H9 (cell line): ENCODE measurements around the gene NDUFA12. TPM values are rescaled to one million over a fixed set of nuclear protein-coding genes. Genes with fewer than 3 reads are reported as not detected.

Experiments
- DNase-seq: peaks from one replicate; pipeline ENCODE4 v3.0.0-alpha.2; 2017
- H2AFZ ChIP-seq: one replicate; pipeline ENCODE4 v1.6.1; 2013; ENCODE audit warnings: mild to moderate bottlenecking, low read length, control low read depth, moderate library complexity
- H2AK5ac ChIP-seq: 2 replicates; pipeline ENCODE4 v1.6.1; 2013; ENCODE audit warnings: low read length, control low read depth, mixed read lengths; ENCODE audit not compliant: insufficient read length
- H2BK120ac ChIP-seq: one replicate; pipeline ENCODE4 v1.6.1; 2013; ENCODE audit warnings: low read depth, mild to moderate bottlenecking, low read length, control low read depth, inconsistent platforms; ENCODE audit not compliant: poor library complexity, severe bottlenecking
- H2BK12ac ChIP-seq: 2 replicates; pipeline ENCODE4 v1.6.1; 2013; ENCODE audit warnings: low read length, control low read depth, mixed read lengths, low read depth; ENCODE audit not compliant: insufficient read length
- H2BK15ac ChIP-seq: 2 replicates; pipeline ENCODE4 v1.6.1; 2013; ENCODE audit warnings: low read depth, low read length, control low read depth
- H2BK20ac ChIP-seq: one replicate; pipeline ENCODE4 v1.6.1; 2013; ENCODE audit warnings: low read depth, mild to moderate bottlenecking, low read length, control low read depth, inconsistent platforms; ENCODE audit not compliant: poor library complexity, severe bottlenecking
- H2BK5ac ChIP-seq: 2 replicates; pipeline ENCODE4 v1.6.1; 2013; ENCODE audit warnings: low read length, control low read depth, mixed read lengths; ENCODE audit not compliant: insufficient read length
- H3K14ac ChIP-seq: 2 replicates; pipeline ENCODE4 v1.6.1; 2013; ENCODE audit warnings: low read length, control low read depth; ENCODE audit not compliant: insufficient read depth
- H3K18ac ChIP-seq: 2 replicates; pipeline ENCODE4 v1.6.1; 2013; ENCODE audit warnings: low read depth, mild to moderate bottlenecking, mixed read lengths, low read length, control low read depth; ENCODE audit not compliant: insufficient read length
- H3K23ac ChIP-seq: 2 replicates; pipeline ENCODE4 v1.6.1; 2013; ENCODE audit warnings: low read length, control low read depth, mixed read lengths, low read depth; ENCODE audit not compliant: insufficient read length
- H3K23me2 ChIP-seq: 2 replicates; pipeline ENCODE4 v1.6.1; 2013; ENCODE audit warnings: low read depth, mild to moderate bottlenecking, mixed read lengths, low read length, control low read depth; ENCODE audit not compliant: insufficient read length, poor library complexity, severe bottlenecking
- H3K27ac ChIP-seq: 2 replicates; pipeline ENCODE4 v1.5.1; 2013; ENCODE audit warnings: low read length, control low read depth, mixed read lengths, low read depth; ENCODE audit not compliant: insufficient read length
- H3K27me3 ChIP-seq: 2 replicates; pipeline ENCODE4 v1.6.1; 2013; ENCODE audit warnings: low read length, control low read depth, inconsistent platforms; ENCODE audit not compliant: insufficient read depth
- H3K4ac ChIP-seq: 2 replicates; pipeline ENCODE4 v1.6.1; 2013; ENCODE audit warnings: low read depth, mild to moderate bottlenecking, control low read depth, inconsistent platforms, low read length, moderate library complexity
- H3K4me1 ChIP-seq: 2 replicates; pipeline ENCODE4 v1.6.1; 2013; ENCODE audit warnings: low read length, control low read depth, inconsistent platforms; ENCODE audit not compliant: insufficient read depth
- H3K4me2 ChIP-seq: 2 replicates; pipeline ENCODE4 v1.6.1; 2013; ENCODE audit warnings: low read length, control low read depth, mixed read lengths; ENCODE audit not compliant: insufficient read length, insufficient read depth
- H3K56ac ChIP-seq: 2 replicates; pipeline ENCODE4 v1.6.1; 2013; ENCODE audit warnings: low read depth, mild to moderate bottlenecking, mixed read lengths, low read length, control low read depth; ENCODE audit not compliant: insufficient read length
- H3K79me1 ChIP-seq: 2 replicates; pipeline ENCODE4 v1.6.1; 2013; ENCODE audit warnings: low read depth, mild to moderate bottlenecking, moderate library complexity, low read length, control low read depth, inconsistent platforms; ENCODE audit not compliant: insufficient read depth, poor library complexity, severe bottlenecking
- H3K79me2 ChIP-seq: 2 replicates; pipeline ENCODE4 v1.6.1; 2013; ENCODE audit warnings: low read length, control low read depth, inconsistent platforms; ENCODE audit not compliant: insufficient read depth
- H3K9ac ChIP-seq: 2 replicates; pipeline ENCODE4 v1.6.1; 2013; ENCODE audit warnings: low read length, control low read depth, mixed read lengths; ENCODE audit not compliant: insufficient read length; ENCODE audit errors: extremely low read depth
- H3K9me3 ChIP-seq: one replicate; pipeline ENCODE4 v1.6.1; 2013; ENCODE audit warnings: low read depth, low read length, inconsistent platforms; ENCODE audit not compliant: control insufficient read depth
- H3T11ph ChIP-seq: one replicate; pipeline ENCODE4 v1.6.1; 2013; ENCODE audit warnings: mild to moderate bottlenecking, low read length, control low read depth, inconsistent platforms
- H4K20me1 ChIP-seq: one replicate; pipeline ENCODE4 v1.6.1; 2013; ENCODE audit not compliant: control insufficient read depth, insufficient read length, insufficient read depth
- H4K5ac ChIP-seq: 2 replicates; pipeline ENCODE4 v1.6.1; 2013; ENCODE audit warnings: low read depth, mild to moderate bottlenecking, mixed read lengths, low read length, control low read depth; ENCODE audit not compliant: insufficient read length
- H4K8ac ChIP-seq: replicated peaks from 2 replicates; pipeline ENCODE4 v1.6.1; 2013; ENCODE audit warnings: low read length, control low read depth, mixed read lengths, low read depth; ENCODE audit not compliant: insufficient read length
- H4K91ac ChIP-seq: 2 replicates; pipeline ENCODE4 v1.6.1; 2013; ENCODE audit warnings: low read depth, mild to moderate bottlenecking, moderate library complexity, mixed read lengths, low read length, control low read depth; ENCODE audit not compliant: insufficient read length
- H3K27ac Mint-ChIP-seq, 3 experiments: 2 replicates in 2 of 3; 3 replicates in 1 of 3; pipeline ENCODE4 v1.8.0; 2020 to 2021; ENCODE audit warnings: mixed read lengths in 3 of 3, mild to moderate bottlenecking in 1 of 3, moderate library complexity in 1 of 3
- H3K27me3 Mint-ChIP-seq: 2 replicates; pipeline ENCODE4 v1.8.0; 2021; ENCODE audit warnings: low read depth, mild to moderate bottlenecking, moderate library complexity, mixed read lengths
- H3K36me3 Mint-ChIP-seq, 3 experiments: 2 replicates in 2 of 3; 3 replicates in 1 of 3; pipeline ENCODE4 v1.8.0; 2020 to 2021; ENCODE audit warnings: low read depth in 3 of 3, mixed read lengths in 3 of 3; ENCODE audit not compliant: insufficient read depth in 1 of 3
- H3K4me1 Mint-ChIP-seq, 2 experiments: 2 replicates each; pipeline ENCODE4 v1.8.0; 2020; ENCODE audit warnings: mixed read lengths in 2 of 2
- H3K4me3 Mint-ChIP-seq, 2 experiments: 2 replicates in 1 of 2; 3 replicates in 1 of 2; pipeline ENCODE4 v1.8.0; 2020 to 2021; ENCODE audit warnings: mild to moderate bottlenecking in 2 of 2, mixed read lengths in 2 of 2, moderate library complexity in 1 of 2
- H3K9me3 Mint-ChIP-seq, 2 experiments: 2 replicates in 1 of 2; 3 replicates in 1 of 2; pipeline ENCODE4 v1.8.0; 2020; ENCODE audit warnings: mild to moderate bottlenecking in 2 of 2, mixed read lengths in 2 of 2, moderate library complexity in 1 of 2
- WGBS: extraction: QIAGEN DNeasy Blood & Tissue Kit; methylation state at CpG from one replicate; pipeline ENCODE4 v1.1.7; 2013; ENCODE audit warnings: missing lambda C conversion rate, low lambda C conversion rate, mixed read lengths; ENCODE audit not compliant: insufficient read length; ENCODE audit errors: extremely low coverage; 5-methylcytosine and 5-hydroxymethylcytosine counted together
- total RNA-seq: library from RNA; stranded (reverse); gene quantifications from 2 replicates; pipeline ENCODE4 v1.2.1, GENCODE V29; 2021
- TF ChIP-seq, protein P1 (sequence below): fragments of 200-600 bp; sonication (generic); conservative IDR thresholded peaks from 3 replicates; pipeline ENCODE4 v1.8.0; 2021; ENCODE audit warnings: antibody characterized with exemption, mild to moderate bottlenecking

NDUFA12 gene
- total RNA-seq, 1 experiment from 2014 or later = 104 TPM

DNA sequence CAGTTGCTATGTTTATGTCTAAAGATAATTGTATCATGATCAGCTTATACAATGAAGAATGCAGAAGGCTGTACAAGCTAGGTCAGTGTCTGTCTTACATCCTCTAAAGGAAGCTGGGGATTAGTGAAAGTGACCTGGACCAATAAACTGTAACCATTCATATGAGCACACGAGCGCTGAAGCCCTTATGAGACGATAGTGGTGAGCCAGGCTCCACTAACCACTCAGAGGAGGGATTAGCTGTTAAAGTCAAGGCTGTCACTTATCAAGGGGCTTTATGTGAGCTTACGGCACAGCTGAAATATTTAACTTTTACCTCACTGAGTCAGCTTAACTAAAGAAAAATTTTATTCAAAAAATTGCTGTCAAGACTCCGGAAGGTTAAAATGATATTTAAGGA, 30.3 kb downstream of the NDUFA12 start:
- Histone ChIP-seq H3K23me2 (no peaks in the 10 kb centered on the region), H2AFZ (no peak overlapping the region), H2AK5ac (no peak overlapping the region), H3K79me2 (no peaks in the 10 kb centered on the region), H3K14ac (no peak overlapping the region), H3K4ac (no peak overlapping the region), H3K9me3 (no peaks in the 10 kb centered on the region), H3K27me3 (no peaks in the 10 kb centered on the region), H3K79me1 (peaks cover 2% of the 10 kb centered on the region), H4K8ac (no peak overlapping the region), H4K91ac (no peak overlapping the region), H2BK15ac (no peak overlapping the region), H4K20me1 (no peaks in the 10 kb centered on the region), H2BK120ac (no peak overlapping the region), H2BK12ac (no peak overlapping the region), H3K18ac (no peak overlapping the region), H2BK20ac (no peak overlapping the region), H3K9ac (no peak overlapping the region), H3K56ac (no peak overlapping the region), H2BK5ac (no peak overlapping the region), H3K27ac (no peak overlapping the region), H3K4me2 (no peak overlapping the region), H3K4me1 (no peaks in the 10 kb centered on the region), H3K23ac (no peak overlapping the region), H3T11ph (no peak overlapping the region), H4K5ac (no peak overlapping the region)
- Mint-ChIP-seq H3K36me3 (peaks cover 0 to 8% (median 0%) of the 10 kb centered on the region in 3 experiments; a peak in 2 of 7 replicates), H3K27me3 (no peaks in the 10 kb centered on the region), H3K4me1 (no peaks in the 10 kb centered on the region), H3K4me3 (no peak overlapping the region), H3K27ac (no peak overlapping the region), H3K9me3 (no peaks in the 10 kb centered on the region)
- no CpG with 5 or more reads among the region's 5 CpGs for WGBS
- TF ChIP-seq, protein P1, sequence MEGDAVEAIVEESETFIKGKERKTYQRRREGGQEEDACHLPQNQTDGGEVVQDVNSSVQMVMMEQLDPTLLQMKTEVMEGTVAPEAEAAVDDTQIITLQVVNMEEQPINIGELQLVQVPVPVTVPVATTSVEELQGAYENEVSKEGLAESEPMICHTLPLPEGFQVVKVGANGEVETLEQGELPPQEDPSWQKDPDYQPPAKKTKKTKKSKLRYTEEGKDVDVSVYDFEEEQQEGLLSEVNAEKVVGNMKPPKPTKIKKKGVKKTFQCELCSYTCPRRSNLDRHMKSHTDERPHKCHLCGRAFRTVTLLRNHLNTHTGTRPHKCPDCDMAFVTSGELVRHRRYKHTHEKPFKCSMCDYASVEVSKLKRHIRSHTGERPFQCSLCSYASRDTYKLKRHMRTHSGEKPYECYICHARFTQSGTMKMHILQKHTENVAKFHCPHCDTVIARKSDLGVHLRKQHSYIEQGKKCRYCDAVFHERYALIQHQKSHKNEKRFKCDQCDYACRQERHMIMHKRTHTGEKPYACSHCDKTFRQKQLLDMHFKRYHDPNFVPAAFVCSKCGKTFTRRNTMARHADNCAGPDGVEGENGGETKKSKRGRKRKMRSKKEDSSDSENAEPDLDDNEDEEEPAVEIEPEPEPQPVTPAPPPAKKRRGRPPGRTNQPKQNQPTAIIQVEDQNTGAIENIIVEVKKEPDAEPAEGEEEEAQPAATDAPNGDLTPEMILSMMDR = no peak
- DNase-seq = no peak
